ENCODE results near the gene UNC13D. TPM values are rescaled to one million over a fixed set of nuclear protein-coding genes. Genes with fewer than 3 reads are reported as not detected.

UNC13D gene
- total and polyA plus RNA-seq, 12 donors: 3.0 to 20.7 (median 8.5) TPM

GRCh38 chr17:75826561-75827307, 17.5 kb downstream of the UNC13D start:
- Histone ChIP-seq H3K27me3 (no peaks in the 10 kb centered on the region), H3K4me1 (peaks cover 15 to 42% (median 25%) of the 10 kb centered on the region in 9 donors), H3K36me3 (peaks cover 0 to 96% (median 18%) of the 10 kb centered on the region in 9 donors), H3K4me3 (peak overlapping the region in 1 of 10 donors; percentile 44), H3K9me3 (no peaks in the 10 kb centered on the region), H3K27ac (peak overlapping the region; percentile 52 to 88 (median 82))
- ATAC-seq (peak; percentile 1 to 48 (median 21)), DNase-seq (no peak)
- intact Hi-C loops (cut with DNase I): loop anchor here in 3 of 10 donors (2.0 to 10.0 kb wide), 5 partner anchors 34 to 70 kb away; partner anchors contain the start of genes GALK1 (in 1 of the 3) and TRIM65 (in 1 of the 3)
- TF ChIP-seq, protein P1, sequence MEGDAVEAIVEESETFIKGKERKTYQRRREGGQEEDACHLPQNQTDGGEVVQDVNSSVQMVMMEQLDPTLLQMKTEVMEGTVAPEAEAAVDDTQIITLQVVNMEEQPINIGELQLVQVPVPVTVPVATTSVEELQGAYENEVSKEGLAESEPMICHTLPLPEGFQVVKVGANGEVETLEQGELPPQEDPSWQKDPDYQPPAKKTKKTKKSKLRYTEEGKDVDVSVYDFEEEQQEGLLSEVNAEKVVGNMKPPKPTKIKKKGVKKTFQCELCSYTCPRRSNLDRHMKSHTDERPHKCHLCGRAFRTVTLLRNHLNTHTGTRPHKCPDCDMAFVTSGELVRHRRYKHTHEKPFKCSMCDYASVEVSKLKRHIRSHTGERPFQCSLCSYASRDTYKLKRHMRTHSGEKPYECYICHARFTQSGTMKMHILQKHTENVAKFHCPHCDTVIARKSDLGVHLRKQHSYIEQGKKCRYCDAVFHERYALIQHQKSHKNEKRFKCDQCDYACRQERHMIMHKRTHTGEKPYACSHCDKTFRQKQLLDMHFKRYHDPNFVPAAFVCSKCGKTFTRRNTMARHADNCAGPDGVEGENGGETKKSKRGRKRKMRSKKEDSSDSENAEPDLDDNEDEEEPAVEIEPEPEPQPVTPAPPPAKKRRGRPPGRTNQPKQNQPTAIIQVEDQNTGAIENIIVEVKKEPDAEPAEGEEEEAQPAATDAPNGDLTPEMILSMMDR (IDR thresholded peaks at IDR 0.05): no peak
- 60 to 75% methylated on average over 14 of the region's 14 CpGs for WGBS, 2 donors

- H3K27me3 ChIP-seq: no peaks in the 10 kb centered on the region
- no peaks in the 10 kb centered on the region for H3K9me3 ChIP-seq
- WGBS, 2 donors: 91 to 94% methylated on average over 12 of the region's 12 CpGs
- H3K27ac ChIP-seq: peak overlapping the region in 1 of 10 donors; percentile 30
- no peak overlapping the region for H3K4me3 ChIP-seq
- no peak for ATAC-seq
- peaks cover 15 to 42% (median 20%) of the 10 kb centered on the region in 9 donors for H3K4me1 ChIP-seq
- H3K36me3 ChIP-seq: peaks cover 0 to 96% (median 24%) of the 10 kb centered on the region in 9 donors
- intact Hi-C loops (cut with DNase I): loop anchor here in 3 of 10 donors (2.0 to 10.0 kb wide), 5 partner anchors 34 to 71 kb away; partner anchors contain the start of genes GALK1 (in 1 of the 3) and TRIM65 (in 1 of the 3)
- DNase-seq: no peak
- TF ChIP-seq, protein P1 (IDR thresholded peaks at IDR 0.05): no peak
These were observed 18.3 kb downstream of the UNC13D start for GRCh38 chr17:75825748-75826370.

DNA sequence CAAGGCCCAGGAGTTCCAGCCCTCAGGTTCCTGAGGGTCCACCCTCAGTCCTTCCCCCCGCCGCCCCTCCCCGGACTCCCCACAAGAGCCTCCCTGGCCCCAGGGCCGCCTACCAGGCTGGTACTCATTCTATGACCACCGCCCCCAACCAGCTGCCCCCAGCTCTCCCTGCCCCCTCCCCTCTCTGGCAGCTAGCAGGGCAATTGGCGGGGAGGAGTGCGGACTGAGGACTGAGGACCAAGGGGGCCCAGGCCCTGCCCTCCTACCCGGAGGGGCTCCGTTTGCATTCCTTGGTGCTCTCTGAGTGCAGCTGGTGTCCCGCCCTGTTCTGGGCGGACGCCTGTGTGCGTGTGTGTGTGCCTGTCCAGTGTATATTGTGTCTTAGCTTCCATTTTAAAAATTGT, 19.1 kb downstream of the UNC13D start:
- intact Hi-C loops (cut with DNase I): loop anchor here in 3 of 10 donors (5.0 to 10.0 kb wide), 4 partner anchors 33 to 58 kb away; partner anchors contain the start of gene GALK1 (in 1 of the 3)
- Histone ChIP-seq H3K36me3 (peaks cover 0 to 96% (median 30%) of the 10 kb centered on the region in 9 donors), H3K4me3 (no peak overlapping the region), H3K9me3 (no peaks in the 10 kb centered on the region), H3K4me1 (peaks cover 15 to 42% (median 20%) of the 10 kb centered on the region in 9 donors), H3K27me3 (no peaks in the 10 kb centered on the region), H3K27ac (peak overlapping the region in 4 of 10 donors; percentile 20 to 60 (median 42))
- 88 to 90% methylated on average over 11 to 13 of the region's 13 CpGs for WGBS, 2 donors
- TF ChIP-seq, protein P1 (IDR thresholded peaks at IDR 0.05): no peak
- ATAC-seq: no peak
- DNase-seq: no peak

DNA sequence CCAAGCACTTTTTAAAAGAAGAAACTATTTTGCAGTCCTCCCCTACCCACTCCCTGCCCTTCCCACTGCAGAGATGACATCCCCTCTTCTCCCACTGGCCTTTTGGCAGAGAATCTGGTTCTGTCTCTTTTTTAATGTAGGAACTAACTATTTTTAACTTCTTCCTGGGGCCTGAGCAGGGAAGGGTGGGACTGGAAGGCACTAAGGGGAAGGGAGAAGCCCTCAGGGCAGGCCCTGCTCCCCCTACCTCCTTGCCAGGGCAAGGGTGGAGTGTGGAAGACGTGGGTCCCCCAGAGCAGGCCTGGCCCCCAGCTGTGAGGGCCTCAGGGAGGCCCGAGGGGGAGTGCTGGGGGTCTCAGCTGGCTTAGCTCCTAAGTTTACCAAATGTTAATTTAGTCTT, 19.5 kb downstream of the UNC13D start:
- no peak overlapping the region for H3K4me3 ChIP-seq
- ATAC-seq: no peak
- WGBS, 2 donors: 48 to 61% methylated on average over 2 of the region's 2 CpGs
- intact Hi-C loops (cut with DNase I): loop anchor here in 3 of 10 donors (5.0 to 10.0 kb wide), 4 partner anchors 32 to 57 kb away; partner anchors contain the start of gene GALK1 (in 1 of the 3)
- TF ChIP-seq, protein P1 (IDR thresholded peaks at IDR 0.05): no peak
- peaks cover 4 to 96% (median 35%) of the 10 kb centered on the region in 9 donors for H3K36me3 ChIP-seq
- no peak for DNase-seq
- peaks cover 15 to 42% (median 20%) of the 10 kb centered on the region in 9 donors for H3K4me1 ChIP-seq
- H3K9me3 ChIP-seq: no peaks in the 10 kb centered on the region
- peak overlapping the region in 5 of 10 donors; percentile 10 to 60 (median 30) for H3K27ac ChIP-seq
- no peaks in the 10 kb centered on the region for H3K27me3 ChIP-seq
